B cell (primary cell): ENCODE measurements around the gene ARHGEF6. TPM values are rescaled to one million over a fixed set of nuclear protein-coding genes. Genes with fewer than 3 reads are reported as not detected.

Source experiments
- ATAC-seq: fragments of 200-7000 bp; cut with Tn5 transposase; one replicate; pipeline ENCODE4 v1.10.0; 2021; ENCODE audit warnings: low read depth, mild to moderate bottlenecking, moderate number of reproducible peaks, moderate library complexity
- CTCF ChIA-PET: fragments of 350-600 bp; sonication (Branson Sonifier 250); formaldehyde crosslinking; loops from one replicate; lab custom pipeline; 2021; ENCODE audit warnings: antibody characterized with exemption, inconsistent platforms; lab: Charles Lee
- POLR2A ChIA-PET: fragments of 350-600 bp; sonication (Branson Sonifier 250); formaldehyde crosslinking; loops from one replicate; lab custom pipeline; 2021; ENCODE audit warnings: antibody characterized with exemption; lab: Charles Lee
- DNase-seq: peaks from one replicate; pipeline ENCODE4 v3.0.0; 2013
- H2AFZ ChIP-seq: 2 replicates; pipeline ENCODE4 v1.6.1; 2012; ENCODE audit warnings: mild to moderate bottlenecking, low read depth, low read length; ENCODE audit not compliant: insufficient read depth, poor library complexity, severe bottlenecking
- H3K27ac ChIP-seq, 2 donors: 1 replicate in 1 of 2; 2 replicates in 1 of 2; pipeline ENCODE4 v1.5.1; 2012 to 2013; ENCODE audit warnings: low read length in 2 of 2, mild to moderate bottlenecking in 2 of 2, moderate library complexity in 1 of 2
- H3K27me3 ChIP-seq, 4 experiments: fragments of 200-600 bp in 1 of 4; sonication (generic) in 1 of 4; replicated peaks in 1 of 4; 1 replicate in 2 of 4; 2 replicates in 2 of 4; pipeline versions ENCODE4 v1.6.1 to v1.7.0; 2013 to 2016; ENCODE audit warnings: low read length in 3 of 4, mild to moderate bottlenecking in 2 of 4, mixed read lengths in 1 of 4, moderate library complexity in 1 of 4; ENCODE audit not compliant: insufficient read depth in 4 of 4, control insufficient read depth in 3 of 4; ENCODE audit errors: control extremely low read depth in 1 of 4
- H3K36me3 ChIP-seq, 2 experiments: replicated peaks in 1 of 2; 1 replicate in 1 of 2; 2 replicates in 1 of 2; pipeline versions ENCODE4 v1.6.1 to v1.7.1; 2013; ENCODE audit warnings: low read length in 1 of 2; ENCODE audit not compliant: insufficient read depth in 2 of 2, control insufficient read depth in 1 of 2; ENCODE audit errors: control extremely low read depth in 1 of 2, extremely low read depth in 1 of 2
- H3K4me1 ChIP-seq, 2 donors: fragments of 200-600 bp in 1 of 2; sonication (generic) in 1 of 2; 1 replicate in 1 of 2; 2 replicates in 1 of 2; pipeline versions ENCODE4 v1.5.1 to v1.6.1; 2013 to 2017; ENCODE audit warnings: low read length in 2 of 2; ENCODE audit not compliant: control insufficient read depth in 2 of 2, insufficient read depth in 2 of 2
- H3K4me2 ChIP-seq: replicated peaks from 2 replicates; pipeline ENCODE3; 2012; ENCODE audit warnings: mild to moderate bottlenecking, low read depth, low read length; ENCODE audit not compliant: poor library complexity, severe bottlenecking
- H3K4me3 ChIP-seq, 5 experiments: fragments of 200-600 bp in 1 of 5; sonication (generic) in 1 of 5; 1 replicate in 3 of 5; 2 replicates in 2 of 5; pipeline versions ENCODE4 v1.5.1 to v1.7.0; 2011 to 2016; ENCODE audit warnings: low read length in 4 of 5, mild to moderate bottlenecking in 4 of 5, low read depth in 2 of 5, control low read depth in 1 of 5, moderate library complexity in 1 of 5; ENCODE audit not compliant: insufficient read depth in 1 of 5; ENCODE audit errors: control extremely low read depth in 1 of 5, extremely low read depth in 1 of 5
- H3K79me2 ChIP-seq: fragments of 200-600 bp; sonication (generic); one replicate; pipeline ENCODE4 v1.6.0; 2016; ENCODE audit warnings: low read length; ENCODE audit not compliant: control insufficient read depth, insufficient read depth
- H3K9ac ChIP-seq: fragments of 200-600 bp; sonication (generic); 2 replicates; pipeline ENCODE4 v1.6.1; 2017; ENCODE audit warnings: mild to moderate bottlenecking, low read length, moderate library complexity
- H3K9me3 ChIP-seq, 3 donors: one replicate each; pipeline versions ENCODE4 v1.6.1 to v1.7.1; 2013; ENCODE audit warnings: low read length in 2 of 3; ENCODE audit not compliant: control insufficient read depth in 2 of 3, insufficient read depth in 1 of 3; ENCODE audit errors: control extremely low read depth in 1 of 3
- H4K20me1 ChIP-seq: 2 replicates; pipeline ENCODE4 v1.6.0; 2012; ENCODE audit warnings: mild to moderate bottlenecking, low read length; ENCODE audit not compliant: insufficient read depth, control insufficient read depth, poor library complexity, severe bottlenecking
- H3K27ac Mint-ChIP-seq: one replicate; pipeline ENCODE4 v1.8.0; 2021; ENCODE audit warnings: mixed read lengths
- H3K27me3 Mint-ChIP-seq: one replicate; pipeline ENCODE4 v1.8.0; 2021; ENCODE audit warnings: mixed read lengths
- H3K4me1 Mint-ChIP-seq: one replicate; pipeline ENCODE4 v1.8.0; 2021; ENCODE audit warnings: mixed read lengths
- H3K4me3 Mint-ChIP-seq: one replicate; pipeline ENCODE4 v1.8.0; 2021; ENCODE audit warnings: mixed read lengths
- H3K9me3 Mint-ChIP-seq: one replicate; pipeline ENCODE4 v1.8.0; 2022; ENCODE audit warnings: mixed read lengths; ENCODE audit not compliant: insufficient read depth
- EZH2 ChIP-seq: IDR thresholded peaks from 2 replicates; pipeline ENCODE4 v1.6.1; 2012; ENCODE audit warnings: borderline replicate concordance, low read depth, mild to moderate bottlenecking, moderate library complexity, low read length; ENCODE audit not compliant: insufficient read depth, poor library complexity, severe bottlenecking
- WGBS: methylation state at CpG from one replicate; pipeline ENCODE4 v1.1.5; 2013; ENCODE audit warnings: missing lambda C conversion rate; ENCODE audit not compliant: insufficient coverage; 5-methylcytosine and 5-hydroxymethylcytosine counted together
- intact Hi-C: fragments of 100-400 bp; cut with micrococcal nuclease; formaldehyde crosslinking; loops from one replicate; pipeline ENCODE4 v1.10.0; 2022
- polyA plus RNA-seq: library from polyadenylated mRNA; depleted of rRNA; stranded (reverse); fragments of >200 nt; gene quantifications from 2 replicates; pipeline ENCODE4 v1.2.3, GENCODE V29; 2012
- total RNA-seq, 2 donors: library from RNA; stranded (reverse); fragments of 120-200 nt in 1 of 2; gene quantifications; 1 replicate in 1 of 2; 2 replicates in 1 of 2; pipeline versions ENCODE4 v1.2.3 to v1.2.4, GENCODE V29; 2013 to 2022
- TF ChIP-seq, protein P1 (sequence below): fragments of 200-600 bp; IDR thresholded peaks from one replicate; pipeline ENCODE4 v1.8.0; 2022; ENCODE audit warnings: antibody characterized with exemption, mild to moderate bottlenecking

Gene ARHGEF6
- total and polyA plus RNA-seq, 2 donors (not counting 1 experiment from before 2014, with no cell fraction given), result 29.6 to 43.4 TPM

- Mint-ChIP-seq H3K27ac (no peak overlapping the region), H3K27me3 (no peaks in the 10 kb centered on the region), H3K4me1 (no peaks in the 10 kb centered on the region), H3K4me3 (no peak overlapping the region), H3K9me3 (no peaks in the 10 kb centered on the region)
- intact Hi-C loops, result no loop called here
- TF ChIP-seq, protein P1, sequence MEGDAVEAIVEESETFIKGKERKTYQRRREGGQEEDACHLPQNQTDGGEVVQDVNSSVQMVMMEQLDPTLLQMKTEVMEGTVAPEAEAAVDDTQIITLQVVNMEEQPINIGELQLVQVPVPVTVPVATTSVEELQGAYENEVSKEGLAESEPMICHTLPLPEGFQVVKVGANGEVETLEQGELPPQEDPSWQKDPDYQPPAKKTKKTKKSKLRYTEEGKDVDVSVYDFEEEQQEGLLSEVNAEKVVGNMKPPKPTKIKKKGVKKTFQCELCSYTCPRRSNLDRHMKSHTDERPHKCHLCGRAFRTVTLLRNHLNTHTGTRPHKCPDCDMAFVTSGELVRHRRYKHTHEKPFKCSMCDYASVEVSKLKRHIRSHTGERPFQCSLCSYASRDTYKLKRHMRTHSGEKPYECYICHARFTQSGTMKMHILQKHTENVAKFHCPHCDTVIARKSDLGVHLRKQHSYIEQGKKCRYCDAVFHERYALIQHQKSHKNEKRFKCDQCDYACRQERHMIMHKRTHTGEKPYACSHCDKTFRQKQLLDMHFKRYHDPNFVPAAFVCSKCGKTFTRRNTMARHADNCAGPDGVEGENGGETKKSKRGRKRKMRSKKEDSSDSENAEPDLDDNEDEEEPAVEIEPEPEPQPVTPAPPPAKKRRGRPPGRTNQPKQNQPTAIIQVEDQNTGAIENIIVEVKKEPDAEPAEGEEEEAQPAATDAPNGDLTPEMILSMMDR, result no peak
- no peak for TF ChIP-seq EZH2
- Histone ChIP-seq H3K36me3 (no peaks in the 10 kb centered on the region), H2AFZ (no peak overlapping the region), H3K9ac (no peak overlapping the region), H3K27ac (no peak overlapping the region), H3K4me1 (no peaks in the 10 kb centered on the region), H3K79me2 (no peaks in the 10 kb centered on the region), H3K27me3 (no peaks in the 10 kb centered on the region), H3K9me3 (no peaks in the 10 kb centered on the region), H3K4me2 (no peak overlapping the region), H4K20me1 (no peaks in the 10 kb centered on the region), H3K4me3 (no peak overlapping the region)
- DNase-seq (no peak), ATAC-seq (no peak)
- WGBS, result no CpG with 5 or more reads among the region's 4 CpGs
- ChIA-PET CTCF (no interaction called here), POLR2A (no interaction called here)
These were observed 153.3 kb downstream of the ARHGEF6 start for GRCh38 chrX:136627409-136627808.

DNA sequence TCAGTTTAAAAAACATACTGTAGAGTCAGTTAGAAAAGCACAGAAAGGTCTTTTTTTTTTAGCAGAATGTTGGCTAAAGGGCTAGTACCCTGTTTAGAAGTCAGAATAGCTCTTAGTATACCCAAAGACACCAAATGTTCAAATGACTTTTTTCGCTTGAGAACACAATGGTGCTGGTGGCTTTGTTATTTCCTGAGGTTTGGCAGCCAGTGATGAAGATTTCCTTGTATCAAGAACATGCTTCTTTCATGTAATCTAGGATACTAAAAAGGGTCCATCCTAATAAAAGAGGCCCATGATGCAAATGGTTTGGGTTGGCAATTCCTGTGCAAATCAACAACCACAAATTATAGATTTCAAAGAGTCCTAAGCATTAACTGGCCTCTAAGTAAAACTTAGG lies 153.8 kb downstream of the ARHGEF6 start:
- Histone ChIP-seq H3K9me3 (no peaks in the 10 kb centered on the region), H3K9ac (no peak overlapping the region), H3K4me1 (no peaks in the 10 kb centered on the region), H3K36me3 (no peaks in the 10 kb centered on the region), H2AFZ (no peak overlapping the region), H3K79me2 (no peaks in the 10 kb centered on the region), H3K27ac (no peak overlapping the region), H4K20me1 (no peaks in the 10 kb centered on the region), H3K4me2 (no peak overlapping the region), H3K27me3 (no peaks in the 10 kb centered on the region), H3K4me3 (no peak overlapping the region)
- no peak for ATAC-seq
- ChIA-PET POLR2A (no interaction called here), CTCF (no interaction called here)
- TF ChIP-seq EZH2, result no peak
- TF ChIP-seq, protein P1, result no peak
- Mint-ChIP-seq H3K27me3 (no peaks in the 10 kb centered on the region), H3K27ac (no peak overlapping the region), H3K9me3 (no peaks in the 10 kb centered on the region), H3K4me3 (no peak overlapping the region), H3K4me1 (no peaks in the 10 kb centered on the region)
- intact Hi-C loops, result no loop called here
- no CpG with 5 or more reads among the region's 1 CpG for WGBS
- DNase-seq, result no peak
